HepG2 (cell line): ENCODE measurements around the gene RPGR. TPM values are rescaled to one million over a fixed set of nuclear protein-coding genes. Genes with fewer than 3 reads are reported as not detected.

Experiments used
- BCL6 ChIP-seq: IDR thresholded peaks from 2 replicates; pipeline ENCODE4 v1.6.1; 2016; ENCODE audit warnings: missing genetic modification reagents, missing compliant biosample characterization
- EHMT2 ChIP-seq: fragments of 200-600 bp; sonication (generic); IDR thresholded peaks from 2 replicates; pipeline ENCODE4 v1.7.0; 2017; ENCODE audit warnings: antibody characterized with exemption, low read depth, low read length, borderline replicate concordance
- ESRRA ChIP-seq: sonication (generic); formaldehyde crosslinking; IDR thresholded peaks from 2 replicates; pipeline ENCODE4 v1.5.1; 2020; ENCODE audit warnings: mild to moderate bottlenecking, low read depth, missing genetic modification reagents
- FOSL1 ChIP-seq: sonication (generic); formaldehyde crosslinking; IDR thresholded peaks from 2 replicates; pipeline ENCODE4 v1.9.0; 2021; ENCODE audit warnings: missing genetic modification reagents, borderline replicate concordance
- HDAC1 ChIP-seq: sonication (generic); formaldehyde crosslinking; IDR thresholded peaks from 2 replicates; pipeline ENCODE4 v1.5.1; 2020; ENCODE audit warnings: mild to moderate bottlenecking, missing genetic modification reagents
- HDAC2 ChIP-seq: sonication (generic); formaldehyde crosslinking; IDR thresholded peaks from 2 replicates; pipeline ENCODE4 v1.4.0; 2020; ENCODE audit warnings: missing genetic modification reagents
- HOXA9 ChIP-seq: sonication (generic); formaldehyde crosslinking; IDR thresholded peaks from 2 replicates; pipeline ENCODE4 v1.8.1; 2022; ENCODE audit warnings: missing genetic modification reagents, mild to moderate bottlenecking, moderate library complexity, borderline replicate concordance
- MIXL1 ChIP-seq: IDR thresholded peaks from 2 replicates; pipeline ENCODE4 v1.6.1; 2016
- NCOR1 ChIP-seq: fragments of 200-600 bp; sonication (generic); IDR thresholded peaks from 2 replicates; pipeline ENCODE4 v1.7.0; 2017; ENCODE audit warnings: antibody characterized with exemption, low read length, borderline replicate concordance
- TBL1XR1 ChIP-seq: fragments of 150-350 bp; IDR thresholded peaks from 2 replicates; pipeline ENCODE4 v1.6.1; 2014; ENCODE audit warnings: borderline replicate concordance, low read length; ENCODE audit not compliant: partially characterized antibody
- TCF7L2 ChIP-seq: IDR thresholded peaks from 2 replicates; pipeline ENCODE4 v1.6.1; 2011; ENCODE audit warnings: mild to moderate bottlenecking, low read depth, low read length, moderate library complexity
- ZGPAT ChIP-seq: IDR thresholded peaks from 2 replicates; pipeline ENCODE4 v1.6.1; 2016; ENCODE audit warnings: mild to moderate bottlenecking
- ZNF274 ChIP-seq: sonication (generic); formaldehyde crosslinking; IDR thresholded peaks from 2 replicates; pipeline ENCODE4 v1.5.1; 2020; ENCODE audit warnings: mild to moderate bottlenecking, missing genetic modification reagents
- ZNF335 ChIP-seq: sonication (generic); formaldehyde crosslinking; IDR thresholded peaks from 2 replicates; pipeline ENCODE4 v1.4.0; 2020; ENCODE audit warnings: missing genetic modification reagents
- ZNF563 ChIP-seq: sonication (generic); formaldehyde crosslinking; IDR thresholded peaks from 2 replicates; pipeline ENCODE4 v1.8.0; 2022; ENCODE audit warnings: mild to moderate bottlenecking, moderate library complexity, missing genetic modification reagents
- ZNF652 ChIP-seq: IDR thresholded peaks from 2 replicates; pipeline ENCODE4 v1.6.1; 2016; ENCODE audit warnings: low read depth, borderline replicate concordance
- ZNF800 ChIP-seq: sonication (generic); formaldehyde crosslinking; IDR thresholded peaks from 2 replicates; pipeline ENCODE4 v1.4.0; 2020; ENCODE audit warnings: missing genetic modification reagents
- polyA plus RNA-seq, 8 experiments: library from polyadenylated mRNA; depleted of rRNA in 3 of 8; stranded (reverse) in 7 of 8; unstranded in 1 of 8; fragments of >200 nt; fragmentation: Illumina TruSeq in 4 of 8; extraction: Trizol in 4 of 8; gene quantifications; 2 replicates each; pipeline versions ENCODE4 v1.2.1 to v1.2.3, GENCODE V29; 2011 to 2016; ENCODE audit warnings: low read depth in 4 of 8, missing spikeins in 1 of 8, mixed read lengths in 1 of 8; ENCODE audit not compliant: insufficient read depth in 1 of 8
- total RNA-seq, 5 experiments: library from RNA; depleted of rRNA; stranded (reverse); fragments of >200 nt; fragmentation: Illumina TruSeq; extraction: Trizol; gene quantifications; 2 replicates each; pipeline ENCODE4 v1.2.3, GENCODE V29; 2016; ENCODE audit warnings: low read depth in 1 of 5
- TF ChIP-seq, protein P1 (sequence below): sonication (generic); formaldehyde crosslinking; IDR thresholded peaks from 2 replicates; pipeline ENCODE4 v1.9.0; 2022; ENCODE audit warnings: low read depth, missing genetic modification reagents
- TF ChIP-seq, protein P2 (sequence below): sonication (generic); formaldehyde crosslinking; IDR thresholded peaks from 2 replicates; pipeline ENCODE4 v1.4.0; 2020; ENCODE audit warnings: mild to moderate bottlenecking, missing genetic modification reagents, borderline replicate concordance

Gene RPGR
- total and polyA plus RNA-seq, 2 of the 13 experiments (the other 11 are each of a cell fraction or from before 2014, with no cell fraction given): 2.1 to 12.1 TPM

DNA sequence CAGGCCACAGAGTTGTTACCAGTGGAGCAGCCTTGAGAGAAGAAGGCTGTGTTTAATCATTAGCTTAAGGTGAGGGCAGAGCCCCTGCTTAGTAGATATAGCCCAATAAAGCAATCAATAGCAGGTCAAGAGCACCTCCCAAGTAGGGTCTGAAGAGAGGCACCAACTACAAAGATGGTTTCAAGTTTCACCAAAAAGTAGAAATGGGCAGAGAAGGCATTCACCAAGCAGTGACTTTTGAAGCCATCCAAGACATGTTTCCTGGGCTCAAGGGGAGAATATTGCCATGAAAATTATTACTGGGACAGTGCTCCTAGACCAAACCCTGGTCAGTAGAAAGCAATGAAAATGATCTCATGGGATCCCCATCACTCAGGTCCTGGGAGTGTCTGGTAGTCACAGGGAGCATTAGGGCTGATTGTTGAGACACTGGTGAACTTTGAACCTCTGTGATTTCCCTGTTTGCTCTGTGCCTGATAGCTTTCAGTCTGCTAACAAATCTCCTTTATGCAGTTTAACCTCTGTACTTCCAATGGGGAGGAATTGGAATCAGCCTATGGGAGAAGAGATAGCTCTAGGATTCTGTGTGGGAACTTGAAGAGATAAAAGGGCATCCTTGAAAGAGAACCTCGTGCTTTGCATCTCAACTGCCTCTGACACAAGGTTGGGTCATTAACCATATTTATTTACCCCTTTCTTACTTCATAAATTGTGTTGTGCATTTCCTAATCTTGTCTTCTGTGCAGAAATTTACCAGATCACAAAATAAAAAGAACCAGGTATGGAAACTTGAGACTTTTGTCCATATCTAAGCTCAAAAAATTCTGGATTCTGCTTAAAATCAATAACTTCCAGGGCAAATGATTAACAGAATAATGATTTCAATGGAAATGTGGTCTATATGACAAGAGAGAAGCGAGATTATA lies 15.8 kb upstream of the RPGR start (continued):
- TF ChIP-seq ZNF800 (CRISPR knock-in tag) (no peak), ZNF335 (0 out of 2 replicates have a peak, but pooled peaks have one; percentile 31), EHMT2 (peak; percentile 58; the same call in 1 of the 2 replicates), HDAC1 (no peak), ZNF652 (CRISPR knock-in tag) (peak; percentile 19; the same call in 1 of the 2 replicates), ESRRA (0 out of 2 replicates have a peak, but pooled peaks have one; percentile 22), HDAC2 (peak; percentile 50; the same call in 1 of the 2 replicates), TCF7L2 (peak; percentile 65; the same call in 1 of the 2 replicates), FOSL1 (CRISPR knock-in tag) (no peak), HOXA9 (CRISPR knock-in tag) (no peak), NCOR1 (peak; percentile 68; the same call in 1 of the 2 replicates), ZNF274 (CRISPR knock-in tag) (no peak), ZGPAT (CRISPR knock-in tag) (peak; percentile 56; the same call in 1 of the 2 replicates), TBL1XR1 (no peak), BCL6 (peak; percentile 75), MIXL1 (CRISPR knock-in tag) (no peak; the same call in 1 of the 2 replicates), ZNF563 (no peak)
- TF ChIP-seq, protein P1, sequence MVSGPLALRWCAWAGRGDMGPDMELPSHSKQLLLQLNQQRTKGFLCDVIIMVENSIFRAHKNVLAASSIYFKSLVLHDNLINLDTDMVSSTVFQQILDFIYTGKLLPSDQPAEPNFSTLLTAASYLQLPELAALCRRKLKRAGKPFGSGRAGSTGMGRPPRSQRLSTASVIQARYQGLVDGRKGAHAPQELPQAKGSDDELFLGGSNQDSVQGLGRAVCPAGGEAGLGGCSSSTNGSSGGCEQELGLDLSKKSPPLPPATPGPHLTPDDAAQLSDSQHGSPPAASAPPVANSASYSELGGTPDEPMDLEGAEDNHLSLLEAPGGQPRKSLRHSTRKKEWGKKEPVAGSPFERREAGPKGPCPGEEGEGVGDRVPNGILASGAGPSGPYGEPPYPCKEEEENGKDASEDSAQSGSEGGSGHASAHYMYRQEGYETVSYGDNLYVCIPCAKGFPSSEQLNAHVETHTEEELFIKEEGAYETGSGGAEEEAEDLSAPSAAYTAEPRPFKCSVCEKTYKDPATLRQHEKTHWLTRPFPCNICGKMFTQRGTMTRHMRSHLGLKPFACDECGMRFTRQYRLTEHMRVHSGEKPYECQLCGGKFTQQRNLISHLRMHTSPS (CRISPR knock-in tag): no peak
- TF ChIP-seq, protein P2, sequence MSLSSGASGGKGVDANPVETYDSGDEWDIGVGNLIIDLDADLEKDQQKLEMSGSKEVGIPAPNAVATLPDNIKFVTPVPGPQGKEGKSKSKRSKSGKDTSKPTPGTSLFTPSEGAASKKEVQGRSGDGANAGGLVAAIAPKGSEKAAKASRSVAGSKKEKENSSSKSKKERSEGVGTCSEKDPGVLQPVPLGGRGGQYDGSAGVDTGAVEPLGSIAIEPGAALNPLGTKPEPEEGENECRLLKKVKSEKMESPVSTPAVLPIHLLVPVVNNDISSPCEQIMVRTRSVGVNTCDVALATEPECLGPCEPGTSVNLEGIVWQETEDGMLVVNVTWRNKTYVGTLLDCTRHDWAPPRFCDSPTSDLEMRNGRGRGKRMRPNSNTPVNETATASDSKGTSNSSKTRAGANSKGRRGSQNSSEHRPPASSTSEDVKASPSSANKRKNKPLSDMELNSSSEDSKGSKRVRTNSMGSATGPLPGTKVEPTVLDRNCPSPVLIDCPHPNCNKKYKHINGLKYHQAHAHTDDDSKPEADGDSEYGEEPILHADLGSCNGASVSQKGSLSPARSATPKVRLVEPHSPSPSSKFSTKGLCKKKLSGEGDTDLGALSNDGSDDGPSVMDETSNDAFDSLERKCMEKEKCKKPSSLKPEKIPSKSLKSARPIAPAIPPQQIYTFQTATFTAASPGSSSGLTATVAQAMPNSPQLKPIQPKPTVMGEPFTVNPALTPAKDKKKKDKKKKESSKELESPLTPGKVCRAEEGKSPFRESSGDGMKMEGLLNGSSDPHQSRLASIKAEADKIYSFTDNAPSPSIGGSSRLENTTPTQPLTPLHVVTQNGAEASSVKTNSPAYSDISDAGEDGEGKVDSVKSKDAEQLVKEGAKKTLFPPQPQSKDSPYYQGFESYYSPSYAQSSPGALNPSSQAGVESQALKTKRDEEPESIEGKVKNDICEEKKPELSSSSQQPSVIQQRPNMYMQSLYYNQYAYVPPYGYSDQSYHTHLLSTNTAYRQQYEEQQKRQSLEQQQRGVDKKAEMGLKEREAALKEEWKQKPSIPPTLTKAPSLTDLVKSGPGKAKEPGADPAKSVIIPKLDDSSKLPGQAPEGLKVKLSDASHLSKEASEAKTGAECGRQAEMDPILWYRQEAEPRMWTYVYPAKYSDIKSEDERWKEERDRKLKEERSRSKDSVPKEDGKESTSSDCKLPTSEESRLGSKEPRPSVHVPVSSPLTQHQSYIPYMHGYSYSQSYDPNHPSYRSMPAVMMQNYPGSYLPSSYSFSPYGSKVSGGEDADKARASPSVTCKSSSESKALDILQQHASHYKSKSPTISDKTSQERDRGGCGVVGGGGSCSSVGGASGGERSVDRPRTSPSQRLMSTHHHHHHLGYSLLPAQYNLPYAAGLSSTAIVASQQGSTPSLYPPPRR (CRISPR knock-in tag): peak; percentile 35; the same call in 1 of the 2 replicates
